Measurements from ENCODE around the gene FAM83G.

FAM83G gene

GRCh38 chr17:18978655-18979054 lies 25.9 kb downstream of the FAM83G start:
- TF ChIP-seq, protein P1, sequence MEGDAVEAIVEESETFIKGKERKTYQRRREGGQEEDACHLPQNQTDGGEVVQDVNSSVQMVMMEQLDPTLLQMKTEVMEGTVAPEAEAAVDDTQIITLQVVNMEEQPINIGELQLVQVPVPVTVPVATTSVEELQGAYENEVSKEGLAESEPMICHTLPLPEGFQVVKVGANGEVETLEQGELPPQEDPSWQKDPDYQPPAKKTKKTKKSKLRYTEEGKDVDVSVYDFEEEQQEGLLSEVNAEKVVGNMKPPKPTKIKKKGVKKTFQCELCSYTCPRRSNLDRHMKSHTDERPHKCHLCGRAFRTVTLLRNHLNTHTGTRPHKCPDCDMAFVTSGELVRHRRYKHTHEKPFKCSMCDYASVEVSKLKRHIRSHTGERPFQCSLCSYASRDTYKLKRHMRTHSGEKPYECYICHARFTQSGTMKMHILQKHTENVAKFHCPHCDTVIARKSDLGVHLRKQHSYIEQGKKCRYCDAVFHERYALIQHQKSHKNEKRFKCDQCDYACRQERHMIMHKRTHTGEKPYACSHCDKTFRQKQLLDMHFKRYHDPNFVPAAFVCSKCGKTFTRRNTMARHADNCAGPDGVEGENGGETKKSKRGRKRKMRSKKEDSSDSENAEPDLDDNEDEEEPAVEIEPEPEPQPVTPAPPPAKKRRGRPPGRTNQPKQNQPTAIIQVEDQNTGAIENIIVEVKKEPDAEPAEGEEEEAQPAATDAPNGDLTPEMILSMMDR (IDR thresholded peaks at IDR 0.05; ENCODE audit: low read depth, low read length, missing control alignments): no peak

GRCh38 chr17:18978050-18978449 lies 26.5 kb downstream of the FAM83G start:
- no peak overlapping the region for H3K4me3 ChIP-seq (replicated peaks; ENCODE audit: low read depth, low read length)
- DNase-seq (ENCODE audit: extremely low read depth, low read depth): no peak
- TF ChIP-seq, protein P1 (IDR thresholded peaks at IDR 0.05; ENCODE audit: low read depth, low read length, missing control alignments): no peak

More at GRCh38 chr17:18978655-18979054, 25.9 kb downstream of the FAM83G start:
- H3K4me3 ChIP-seq (replicated peaks; ENCODE audit: low read depth, low read length): no peak overlapping the region
- no peak for DNase-seq (ENCODE audit: extremely low read depth, low read depth)

DNA sequence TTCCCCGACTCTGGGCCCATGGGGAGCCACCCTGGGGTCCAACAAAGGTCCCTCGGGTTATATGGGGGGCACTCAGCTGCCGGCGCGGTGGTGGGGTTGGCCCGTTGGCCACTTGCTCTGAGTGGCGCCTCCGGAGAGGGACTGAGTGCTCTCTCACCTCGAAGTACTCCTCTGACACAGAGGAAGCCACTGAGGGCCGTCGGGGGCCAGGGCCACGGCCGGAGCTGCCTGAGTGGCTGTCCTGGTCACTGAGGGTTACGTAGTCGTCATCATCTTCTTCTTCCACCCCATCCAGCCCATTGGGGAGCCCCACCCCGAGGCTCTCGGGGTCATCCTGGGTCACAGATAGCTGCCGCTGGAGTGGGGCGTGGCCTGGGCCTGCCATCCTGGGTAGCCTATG lies 26.9 kb downstream of the FAM83G start:
- no peak overlapping the region for H3K4me3 ChIP-seq (replicated peaks; ENCODE audit: low read depth, low read length)
- TF ChIP-seq, protein P1 (IDR thresholded peaks at IDR 0.05; ENCODE audit: low read depth, low read length, missing control alignments): no peak
- no peak for DNase-seq (ENCODE audit: extremely low read depth, low read depth)

- H3K4me3 ChIP-seq (replicated peaks; ENCODE audit: low read depth, low read length): no peak overlapping the region
- DNase-seq (ENCODE audit: extremely low read depth, low read depth): no peak
- TF ChIP-seq, protein P1 (IDR thresholded peaks at IDR 0.05; ENCODE audit: low read depth, low read length, missing control alignments): no peak
Measured at GRCh38 chr17:18977021-18977420, 27.5 kb downstream of the FAM83G start.

DNA sequence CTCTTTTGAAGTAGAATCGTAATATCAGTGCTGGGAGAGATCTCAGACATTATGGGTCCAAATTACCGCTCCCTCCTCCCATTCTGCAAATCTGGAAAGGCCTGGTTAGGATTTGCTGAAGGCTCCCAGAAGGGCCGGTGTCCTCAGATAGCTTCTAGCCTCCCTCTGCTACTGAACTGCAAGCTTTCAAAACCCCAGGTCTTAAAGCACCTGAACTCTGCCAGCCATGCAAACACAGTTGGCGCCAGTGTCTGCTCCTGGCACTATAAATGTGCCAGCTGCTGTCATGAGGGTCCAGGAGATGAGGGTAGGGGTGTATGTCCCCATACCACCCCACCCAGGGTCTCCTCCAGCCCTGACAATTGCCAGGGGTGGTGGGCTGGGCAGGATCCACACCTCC lies 28.4 kb downstream of the FAM83G start:
- DNase-seq (ENCODE audit: extremely low read depth, low read depth): no peak
- H3K4me3 ChIP-seq (replicated peaks; ENCODE audit: low read depth, low read length): no peak overlapping the region
- TF ChIP-seq, protein P1 (IDR thresholded peaks at IDR 0.05; ENCODE audit: low read depth, low read length, missing control alignments): no peak

DNA sequence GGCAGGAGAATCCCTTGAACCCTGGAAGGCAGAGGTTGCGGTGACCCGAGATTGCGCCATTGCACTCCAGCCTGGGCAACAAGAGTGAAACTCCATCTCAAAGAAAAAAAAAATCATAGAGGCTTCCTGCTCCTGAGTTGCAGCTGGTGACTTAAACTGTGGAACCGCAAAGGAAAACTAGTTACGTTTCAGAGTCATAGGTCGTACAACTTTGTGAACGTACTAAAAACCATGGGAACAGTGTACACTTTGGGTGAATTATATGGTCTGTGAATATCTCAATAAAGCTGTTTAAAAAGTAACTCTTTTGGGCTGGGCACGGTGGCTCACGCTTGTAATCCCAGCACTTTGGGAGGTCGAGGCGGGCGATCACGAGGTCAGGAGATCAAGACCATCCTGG lies 29.0 kb downstream of the FAM83G start:
- TF ChIP-seq, protein P1 (IDR thresholded peaks at IDR 0.05; ENCODE audit: low read depth, low read length, missing control alignments): no peak
- DNase-seq (ENCODE audit: extremely low read depth, low read depth): no peak
- H3K4me3 ChIP-seq (replicated peaks; ENCODE audit: low read depth, low read length): no peak overlapping the region
